ENCODE results near the gene C2CD5.
"Not testable (repeated sequence)": the region's sequence is repeated elsewhere in the genome, so short reads cannot be mapped to it uniquely, and the experiment has no call there.

GRCh38 chr12:22554750-22555149 is 10.4 kb upstream of the C2CD5 start:
- TF ChIP-seq CTCF (IDR thresholded peaks at IDR 0.05 in 2 of 3, conservative IDR thresholded peaks at IDR 0.05 in 1 of 3; ENCODE audit: borderline replicate concordance in 1 of 3, insufficient read depth in 1 of 3, low read depth in 2 of 3, low read length in 2 of 3); EZH2phosphoT487 (IDR thresholded peaks at IDR 0.05; ENCODE audit: borderline replicate concordance); ZBTB33 (IDR thresholded peaks at IDR 0.05; ENCODE audit: extremely low read depth, insufficient replicate concordance, low read length); POLR2A (IDR thresholded peaks at IDR 0.05; ENCODE audit: borderline replicate concordance, extremely low read depth, insufficient read depth, insufficient read length); YY1 (IDR thresholded peaks at IDR 0.05; ENCODE audit: extremely low read depth, insufficient replicate concordance, low read depth, low read length); SRF (IDR thresholded peaks at IDR 0.05; ENCODE audit: low read depth); EZH2 (IDR thresholded peaks at IDR 0.05): not testable (repeated sequence)
- TF ChIP-seq, protein P1, sequence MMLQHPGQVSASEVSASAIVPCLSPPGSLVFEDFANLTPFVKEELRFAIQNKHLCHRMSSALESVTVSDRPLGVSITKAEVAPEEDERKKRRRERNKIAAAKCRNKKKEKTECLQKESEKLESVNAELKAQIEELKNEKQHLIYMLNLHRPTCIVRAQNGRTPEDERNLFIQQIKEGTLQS (IDR thresholded peaks at IDR 0.05) = not testable (repeated sequence)
